GM06990 (cell line): ENCODE measurements around the gene AK3.

Source experiments
- DNase-seq: peaks from one replicate; pipeline ENCODE4 v3.0.0-alpha.2; 2011; ENCODE audit not compliant: insufficient read length; ENCODE audit errors: extremely low read depth
- H3K27me3 ChIP-seq: replicated peaks from 2 replicates; pipeline ENCODE4 v1.6.0; 2011; ENCODE audit warnings: low read length; ENCODE audit not compliant: control insufficient read depth, insufficient read depth
- H3K36me3 ChIP-seq: 2 replicates; pipeline ENCODE4 v1.5.1; 2011; ENCODE audit warnings: low read length; ENCODE audit not compliant: control insufficient read depth, insufficient read depth
- H3K4me3 ChIP-seq: replicated peaks from 2 replicates; pipeline ENCODE4 v1.5.1; 2011; ENCODE audit warnings: low read depth, mild to moderate bottlenecking, control low read depth, low read length
- CTCF ChIP-seq: IDR thresholded peaks from 2 replicates; pipeline ENCODE4 v1.5.1; 2011; ENCODE audit warnings: low read length, control low read depth, mild to moderate bottlenecking, inconsistent platforms; ENCODE audit not compliant: insufficient read depth, poor library complexity, severe bottlenecking

AK3 gene

GRCh38 chr9:4768681-4769080 is 27.7 kb upstream of the AK3 start:
- Histone ChIP-seq H3K27me3 (no peaks in the 10 kb centered on the region), H3K4me3 (no peak overlapping the region), H3K36me3 (no peaks in the 10 kb centered on the region)
- DNase-seq, result no peak
- TF ChIP-seq CTCF, result no peak

DNA sequence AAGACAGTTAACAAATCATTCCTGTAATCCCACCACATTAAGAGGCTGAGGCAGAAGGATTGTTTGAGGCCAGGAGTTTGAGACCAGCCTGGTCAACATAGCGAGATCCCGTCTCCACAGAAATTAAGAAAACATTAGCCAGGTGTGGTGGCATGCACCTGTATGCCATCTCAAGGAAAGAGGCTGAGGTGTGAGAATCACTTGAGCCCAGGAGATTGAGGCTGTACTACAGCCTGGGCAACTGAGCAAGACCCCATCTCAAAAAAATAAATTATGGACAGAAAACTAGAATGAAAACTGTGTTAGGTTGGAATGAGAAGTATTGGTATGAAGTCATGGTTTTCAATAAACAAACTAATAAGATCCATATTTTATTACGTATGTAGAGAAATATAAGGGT is 23.0 kb upstream of the AK3 start:
- no peak for DNase-seq
- no peak overlapping the region for H3K4me3 ChIP-seq
- TF ChIP-seq CTCF, result no peak
- H3K27me3 ChIP-seq, result no peaks in the 10 kb centered on the region
- no peaks in the 10 kb centered on the region for H3K36me3 ChIP-seq

DNA sequence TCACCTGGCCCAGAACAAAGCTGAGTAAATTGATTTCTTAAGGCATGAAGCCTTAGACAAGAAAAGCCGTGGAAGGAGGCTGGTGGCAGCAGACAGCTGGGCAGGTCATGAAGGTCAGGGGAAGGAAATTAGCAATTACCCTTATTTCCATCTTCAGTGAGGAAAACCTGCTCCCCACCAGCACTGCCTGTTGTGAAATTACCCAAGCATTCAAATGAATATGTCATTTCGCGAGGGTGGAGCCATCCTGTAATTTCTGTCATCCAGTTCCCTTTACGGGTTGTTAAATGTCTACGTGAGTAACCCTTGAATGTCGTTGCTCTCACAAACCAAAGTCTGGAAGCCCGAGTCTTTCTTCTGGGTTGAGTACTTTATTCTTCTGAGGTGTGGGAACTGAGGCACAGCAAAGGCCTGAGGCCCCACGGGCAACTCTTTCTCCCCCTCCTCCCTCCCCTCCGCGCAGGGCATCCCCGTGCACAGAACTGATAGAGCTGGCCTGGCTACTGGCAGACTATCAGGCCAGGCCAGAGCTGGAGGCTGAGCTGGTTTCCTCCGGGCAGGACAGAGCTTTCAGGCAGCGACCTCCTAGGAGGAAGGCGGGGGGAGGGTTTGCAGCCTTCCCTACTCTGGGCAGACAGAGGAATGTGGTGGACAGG is 22.0 kb upstream of the AK3 start:
- no peak for TF ChIP-seq CTCF
- no peaks in the 10 kb centered on the region for H3K27me3 ChIP-seq
- H3K4me3 ChIP-seq, result peak overlapping the region; percentile 50
- peak; percentile 38 for DNase-seq
- H3K36me3 ChIP-seq, result no peaks in the 10 kb centered on the region

GRCh38 chr9:4762108-4762885 is 21.3 kb upstream of the AK3 start:
- Histone ChIP-seq H3K27me3 (no peaks in the 10 kb centered on the region), H3K36me3 (no peaks in the 10 kb centered on the region), H3K4me3 (peak overlapping the region; percentile 50)
- TF ChIP-seq CTCF, result peak; percentile 72
- DNase-seq, result peak; percentile 68

GRCh38 chr9:4760122-4760521 is 19.1 kb upstream of the AK3 start:
- Histone ChIP-seq H3K27me3 (no peaks in the 10 kb centered on the region), H3K36me3 (no peaks in the 10 kb centered on the region), H3K4me3 (no peak overlapping the region)
- TF ChIP-seq CTCF, result no peak
- no peak for DNase-seq
